IMR-90 (cell line): ENCODE results near the gene ARHGEF16. TPM values are rescaled to one million over a fixed set of nuclear protein-coding genes. Genes with fewer than 3 reads are reported as not detected.

ENCODE experiments used
- ATAC-seq: fragments of 200-7000 bp; cut with Tn5 transposase; 2 replicates; pipeline ENCODE4 v1.9.1; 2020; ENCODE audit warnings: low read depth, mild to moderate bottlenecking, moderate library complexity
- BruUV-seq: library from RNA; stranded (reverse); fragments of 400-500 nt; replicated peaks from 2 replicates; lab custom pipeline; 2021; lab: Mats Ljungman, UMichigan
- CTCF ChIA-PET: fragments of 300-600 bp; formaldehyde crosslinking; extraction: SDS; loops from one replicate; lab custom pipeline; 2021; ENCODE audit warnings: antibody characterized with exemption; lab: Yijun Ruan, JAX
- POLR2A ChIA-PET: fragments of 300-600 bp; sonication (Branson Sonifier 250); formaldehyde crosslinking; loops from one replicate; lab custom pipeline; 2022; ENCODE audit warnings: antibody characterized with exemption; ENCODE audit not compliant: unreplicated experiment; lab: Charles Lee
- DNase-seq: peaks from one replicate; pipeline ENCODE4 v3.0.0; 2013
- H2AFZ ChIP-seq: replicated peaks from 2 replicates; pipeline ENCODE3; 2013; ENCODE audit warnings: low read length, mild to moderate bottlenecking; ENCODE audit not compliant: poor library complexity
- H2AK5ac ChIP-seq: 2 replicates; pipeline ENCODE4 v1.6.1; 2013; ENCODE audit warnings: low read depth, low read length, inconsistent platforms
- H2AK9ac ChIP-seq: replicated peaks from 2 replicates; pipeline ENCODE3; 2013; ENCODE audit warnings: mild to moderate bottlenecking, low read depth, low read length, moderate library complexity; ENCODE audit not compliant: poor library complexity
- H2BK120ac ChIP-seq: 2 replicates; pipeline ENCODE4 v1.6.1; 2013; ENCODE audit warnings: low read depth, low read length, inconsistent platforms
- H2BK15ac ChIP-seq: 3 replicates; pipeline ENCODE4 v1.6.1; 2013; ENCODE audit warnings: low read depth, low read length, inconsistent platforms
- H2BK20ac ChIP-seq: 2 replicates; pipeline ENCODE4 v1.6.1; 2013; ENCODE audit warnings: low read depth, mild to moderate bottlenecking, inconsistent platforms, low read length, moderate library complexity
- H2BK5ac ChIP-seq: 2 replicates; pipeline ENCODE4 v1.6.1; 2013; ENCODE audit warnings: mild to moderate bottlenecking, low read depth, low read length, inconsistent platforms; ENCODE audit not compliant: poor library complexity, severe bottlenecking
- H3K14ac ChIP-seq: replicated peaks from 2 replicates; pipeline ENCODE4 v1.6.1; 2013; ENCODE audit warnings: low read depth, low read length, inconsistent platforms
- H3K18ac ChIP-seq: 2 replicates; pipeline ENCODE4 v1.6.1; 2013; ENCODE audit warnings: low read depth, low read length, control low read depth
- H3K23ac ChIP-seq: 2 replicates; pipeline ENCODE4 v1.6.1; 2013; ENCODE audit warnings: low read depth, low read length, inconsistent platforms
- H3K27ac ChIP-seq: 2 replicates; pipeline ENCODE4 v1.5.1; 2013; ENCODE audit warnings: mild to moderate bottlenecking, control low read depth, low read length; ENCODE audit not compliant: insufficient read depth
- H3K27me3 ChIP-seq: 2 replicates; pipeline ENCODE4 v1.6.1; 2013; ENCODE audit warnings: low read length; ENCODE audit not compliant: control insufficient read depth, insufficient read depth
- H3K36me3 ChIP-seq: 2 replicates; pipeline ENCODE4 v1.6.1; 2013; ENCODE audit warnings: low read length, mixed read lengths; ENCODE audit not compliant: control insufficient read depth, insufficient read depth
- H3K4ac ChIP-seq: 2 replicates; pipeline ENCODE4 v1.6.1; 2013; ENCODE audit warnings: low read depth, low read length, inconsistent platforms
- H3K4me1 ChIP-seq: 2 replicates; pipeline ENCODE4 v1.6.1; 2013; ENCODE audit warnings: low read length, mixed read lengths; ENCODE audit not compliant: control insufficient read depth, insufficient read depth
- H3K4me2 ChIP-seq: 2 replicates; pipeline ENCODE4 v1.6.1; 2013; ENCODE audit warnings: low read depth, mild to moderate bottlenecking, control low read depth, low read length, moderate library complexity
- H3K4me3 ChIP-seq: 2 replicates; pipeline ENCODE4 v1.5.1; 2013; ENCODE audit warnings: low read depth, mild to moderate bottlenecking, control low read depth, low read length, moderate library complexity; ENCODE audit not compliant: insufficient read depth
- H3K56ac ChIP-seq: 2 replicates; pipeline ENCODE4 v1.6.1; 2013; ENCODE audit warnings: low read length, inconsistent platforms; ENCODE audit not compliant: insufficient read depth; ENCODE audit errors: extremely low read depth
- H3K79me1 ChIP-seq, 2 experiments: 2 replicates each; pipeline ENCODE4 v1.6.1; 2013; ENCODE audit warnings: low read length in 2 of 2, inconsistent platforms in 1 of 2, low read depth in 1 of 2
- H3K9ac ChIP-seq: 2 replicates; pipeline ENCODE4 v1.6.1; 2013; ENCODE audit warnings: low read depth, low read length, control low read depth
- H3K9me1 ChIP-seq: 2 replicates; pipeline ENCODE4 v1.6.1; 2013; ENCODE audit warnings: low read length, inconsistent platforms; ENCODE audit not compliant: insufficient read depth
- H3K9me3 ChIP-seq: 2 replicates; pipeline ENCODE4 v1.6.1; 2013; ENCODE audit warnings: low read length; ENCODE audit not compliant: control insufficient read depth, insufficient read depth
- H4K20me1 ChIP-seq: 2 replicates; pipeline ENCODE4 v1.6.1; 2013; ENCODE audit warnings: low read length, inconsistent platforms; ENCODE audit not compliant: insufficient read depth
- H4K5ac ChIP-seq: 2 replicates; pipeline ENCODE4 v1.6.1; 2013; ENCODE audit warnings: mild to moderate bottlenecking, low read depth, low read length, control low read depth
- H4K8ac ChIP-seq, 2 experiments: 2 replicates each; pipeline ENCODE4 v1.6.1; 2013; ENCODE audit warnings: low read depth in 2 of 2, low read length in 2 of 2, control low read depth in 1 of 2, inconsistent platforms in 1 of 2
- H4K91ac ChIP-seq: 2 replicates; pipeline ENCODE4 v1.6.1; 2013; ENCODE audit warnings: low read depth, low read length, inconsistent platforms; ENCODE audit not compliant: insufficient read depth
- BHLHE40 ChIP-seq: fragments of 150-350 bp; IDR thresholded peaks from 2 replicates; pipeline ENCODE4 v1.6.1; 2016; ENCODE audit warnings: mild to moderate bottlenecking, low read depth, low read length
- CHD1 ChIP-seq: IDR thresholded peaks from 2 replicates; pipeline ENCODE4 v1.6.1; 2012; ENCODE audit warnings: low read depth, low read length, improper control_type of control experiment
- MAFK ChIP-seq: IDR thresholded peaks from 2 replicates; pipeline ENCODE4 v1.6.1; 2012; ENCODE audit warnings: low read depth, low read length, improper control_type of control experiment
- MAZ ChIP-seq: IDR thresholded peaks from 2 replicates; pipeline ENCODE4 v1.6.1; 2012; ENCODE audit warnings: low read depth, mild to moderate bottlenecking, low read length, improper control_type of control experiment, moderate library complexity, borderline replicate concordance
- MXI1 ChIP-seq: IDR thresholded peaks from 2 replicates; pipeline ENCODE4 v1.6.1; 2012; ENCODE audit warnings: low read depth, mild to moderate bottlenecking, low read length, moderate library complexity, borderline replicate concordance
- NFE2L2 ChIP-seq: fragments of 150-350 bp; IDR thresholded peaks from 2 replicates; pipeline ENCODE4 v1.6.1; 2016; ENCODE audit warnings: low read depth, mild to moderate bottlenecking, low read length
- POLR2A ChIP-seq: IDR thresholded peaks from 2 replicates; pipeline ENCODE4 v1.6.1; 2012; ENCODE audit warnings: mild to moderate bottlenecking, low read depth, low read length
- RAD21 ChIP-seq: IDR thresholded peaks from 2 replicates; pipeline ENCODE4 v1.6.1; 2012; ENCODE audit warnings: low read length, improper control_type of control experiment
- RCOR1 ChIP-seq: IDR thresholded peaks from 2 replicates; pipeline ENCODE4 v1.6.1; 2012; ENCODE audit warnings: mild to moderate bottlenecking, low read length, improper control_type of control experiment; ENCODE audit not compliant: insufficient replicate concordance
- RFX5 ChIP-seq: IDR thresholded peaks from 2 replicates; pipeline ENCODE4 v1.8.0; 2012; ENCODE audit warnings: low read depth, mild to moderate bottlenecking, low read length, moderate library complexity
- SMC3 ChIP-seq: fragments of 150-350 bp; IDR thresholded peaks from 2 replicates; pipeline ENCODE4 v1.6.1; 2016; ENCODE audit warnings: low read depth, mild to moderate bottlenecking, antibody characterized with exemption, low read length, moderate library complexity
- WGBS, 2 experiments: methylation state at CpG; one replicate each; pipeline versions ENCODE4 v1.1.5 to v1.1.7; 2013; ENCODE audit warnings: missing lambda C conversion rate in 2 of 2; ENCODE audit not compliant: insufficient read length in 1 of 2; ENCODE audit errors: extremely low coverage in 2 of 2; 5-methylcytosine and 5-hydroxymethylcytosine counted together
- dilution Hi-C: fragments of 300-500 bp; cut with HindIII; formaldehyde crosslinking; loops from one replicate; pipeline ENCODE4 v1.14.3; 2018; ENCODE audit warnings: low sequenced_read_pairs; ENCODE audit not compliant: unreplicated experiment
- in situ Hi-C: fragments of 300-500 bp; cut with MboI; formaldehyde crosslinking; loops from 3 replicates; pipeline ENCODE4 v1.14.3; 2019; ENCODE audit warnings: low sequenced_read_pairs, inconsistent platforms, mixed read lengths
- intact Hi-C: fragments of 100-400 bp; cut with micrococcal nuclease; formaldehyde crosslinking; loops from 2 replicates; pipeline ENCODE4 v1.10.0; 2022
- polyA plus RNA-seq, 3 experiments: library from polyadenylated mRNA; depleted of rRNA; stranded (reverse); fragments of >200 nt; gene quantifications; 2 replicates each; pipeline ENCODE4 v1.2.3, GENCODE V29; 2012; ENCODE audit warnings: low replicate concordance in 1 of 3
- total RNA-seq: library from RNA; depleted of rRNA; stranded (reverse); fragments of >200 nt; gene quantifications from 2 replicates; pipeline ENCODE4 v1.2.3, GENCODE V29; 2012
- TF ChIP-seq, protein P1 (sequence below): fragments of 150-350 bp; IDR thresholded peaks from 2 replicates; pipeline ENCODE4 v1.6.1; 2016; ENCODE audit warnings: low read depth, mild to moderate bottlenecking, low read length, moderate library complexity, borderline replicate concordance
- TF ChIP-seq, protein P2 (sequence below): fragments of 150-350 bp; IDR thresholded peaks from 2 replicates; pipeline ENCODE4 v1.6.1; 2017; ENCODE audit warnings: mild to moderate bottlenecking, antibody characterized with exemption, low read length, low read depth

The ARHGEF16 gene
- total and polyA plus RNA-seq, 2 of the 4 experiments (the other 2 are of a cell fraction) = 0.18 to 0.39 TPM

DNA sequence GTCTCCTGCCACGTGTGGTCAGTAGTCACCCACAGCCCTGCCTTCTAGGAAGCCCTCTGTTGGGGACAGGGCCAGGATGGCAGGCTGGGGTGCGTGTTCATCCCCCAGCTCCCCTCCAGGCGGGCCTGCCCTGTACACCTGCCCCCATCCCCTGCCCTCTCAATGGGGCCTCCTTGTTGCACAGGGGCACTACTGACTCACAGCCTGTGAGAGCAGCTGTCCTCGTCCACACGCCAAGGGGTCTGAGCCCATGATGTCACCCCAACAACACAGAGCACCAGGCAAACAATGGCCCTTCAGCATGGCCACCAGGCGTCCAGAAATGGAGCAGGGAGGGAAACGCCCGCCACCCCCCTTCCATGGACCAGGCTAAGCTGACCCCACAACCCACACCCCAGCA, 64.3 kb downstream of the ARHGEF16 start:
- Histone ChIP-seq H3K4me2 (no peak overlapping the region), H2AK5ac (no peak overlapping the region), H3K36me3 (no peaks in the 10 kb centered on the region), H2AFZ (no peak overlapping the region), H3K18ac (no peak overlapping the region), H2BK5ac (no peak overlapping the region), H3K14ac (no peak overlapping the region), H3K9me3 (no peaks in the 10 kb centered on the region), H4K5ac (no peak overlapping the region), H2BK120ac (no peak overlapping the region), H3K56ac (no peak overlapping the region), H4K20me1 (no peaks in the 10 kb centered on the region), H2AK9ac (no peak overlapping the region), H3K4ac (no peak overlapping the region), H3K27ac (no peak overlapping the region), H3K4me3 (no peak overlapping the region), H3K9me1 (no peaks in the 10 kb centered on the region), H3K9ac (no peak overlapping the region), H3K27me3 (no peaks in the 10 kb centered on the region), H2BK20ac (no peak overlapping the region), H4K91ac (no peak overlapping the region), H4K8ac (no peak overlapping the region), H3K23ac (no peak overlapping the region), H3K79me1 (no peaks in the 10 kb centered on the region), H2BK15ac (no peak overlapping the region), H3K4me1 (no peaks in the 10 kb centered on the region)
- intact Hi-C loops = no loop called here
- POLR2A ChIA-PET = no interaction called here
- no peak for DNase-seq
- BruUV-seq = no TSS peak
- in situ Hi-C loops = no loop called here
- dilution Hi-C loops = no loop called here
- WGBS, 2 experiments = no CpG with 5 or more reads among the region's 8 CpGs
- no peak for ATAC-seq
- CTCF ChIA-PET = no interaction called here
- TF ChIP-seq SMC3 = no peak
- TF ChIP-seq NFE2L2 = no peak
- TF ChIP-seq, protein P1, sequence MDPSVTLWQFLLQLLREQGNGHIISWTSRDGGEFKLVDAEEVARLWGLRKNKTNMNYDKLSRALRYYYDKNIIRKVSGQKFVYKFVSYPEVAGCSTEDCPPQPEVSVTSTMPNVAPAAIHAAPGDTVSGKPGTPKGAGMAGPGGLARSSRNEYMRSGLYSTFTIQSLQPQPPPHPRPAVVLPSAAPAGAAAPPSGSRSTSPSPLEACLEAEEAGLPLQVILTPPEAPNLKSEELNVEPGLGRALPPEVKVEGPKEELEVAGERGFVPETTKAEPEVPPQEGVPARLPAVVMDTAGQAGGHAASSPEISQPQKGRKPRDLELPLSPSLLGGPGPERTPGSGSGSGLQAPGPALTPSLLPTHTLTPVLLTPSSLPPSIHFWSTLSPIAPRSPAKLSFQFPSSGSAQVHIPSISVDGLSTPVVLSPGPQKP = no peak
- no peak for TF ChIP-seq RCOR1
- no peak for TF ChIP-seq MAZ
- TF ChIP-seq CHD1 = no peak
- TF ChIP-seq, protein P2, sequence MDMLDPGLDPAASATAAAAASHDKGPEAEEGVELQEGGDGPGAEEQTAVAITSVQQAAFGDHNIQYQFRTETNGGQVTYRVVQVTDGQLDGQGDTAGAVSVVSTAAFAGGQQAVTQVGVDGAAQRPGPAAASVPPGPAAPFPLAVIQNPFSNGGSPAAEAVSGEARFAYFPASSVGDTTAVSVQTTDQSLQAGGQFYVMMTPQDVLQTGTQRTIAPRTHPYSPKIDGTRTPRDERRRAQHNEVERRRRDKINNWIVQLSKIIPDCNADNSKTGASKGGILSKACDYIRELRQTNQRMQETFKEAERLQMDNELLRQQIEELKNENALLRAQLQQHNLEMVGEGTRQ = no peak
- TF ChIP-seq RFX5 = no peak
- no peak for TF ChIP-seq MAFK
- TF ChIP-seq MXI1 = no peak
- no peak for TF ChIP-seq POLR2A
- no peak for TF ChIP-seq BHLHE40
- no peak for TF ChIP-seq RAD21
